PC-3 (cell line): Measurements from ENCODE around the gene CYP19A1. TPM values are rescaled to one million over a fixed set of nuclear protein-coding genes. Genes with fewer than 3 reads are reported as not detected.
"Not testable (repeated sequence)": the region's sequence is repeated elsewhere in the genome, so short reads cannot be mapped to it uniquely, and the experiment has no call there.

ENCODE experiments used
- ATAC-seq: fragments of 200-7000 bp; cut with Tn5 transposase; 2 replicates; pipeline ENCODE4 v1.9.1; 2020; ENCODE audit warnings: mild to moderate bottlenecking, moderate library complexity
- BruUV-seq: library from RNA; stranded (reverse); fragments of 400-500 nt; replicated peaks from 2 replicates; lab custom pipeline; 2021; lab: Mats Ljungman, UMichigan
- CTCF ChIA-PET: fragments of 300-600 bp; sonication (Branson Sonifier 250); formaldehyde crosslinking; loops from one replicate; lab custom pipeline; 2022; ENCODE audit warnings: antibody characterized with exemption; lab: Charles Lee
- POLR2A ChIA-PET: fragments of 300-600 bp; sonication (Branson Sonifier 250); formaldehyde crosslinking; loops from one replicate; lab custom pipeline; 2022; ENCODE audit warnings: antibody characterized with exemption; ENCODE audit not compliant: unreplicated experiment; lab: Charles Lee
- DNase-seq: peaks from one replicate; pipeline ENCODE4 v3.0.0-alpha.2; 2015
- H2AFZ ChIP-seq: fragments of 300-600 bp; sonication (generic); 2 replicates; pipeline ENCODE4 v1.6.0; 2016; ENCODE audit warnings: antibody characterized with exemption, low read length
- H3F3A ChIP-seq: fragments of 300-600 bp; sonication (generic); one replicate; pipeline ENCODE4 v1.6.0; 2017; ENCODE audit warnings: antibody characterized with exemption, low read length, control low read depth, mild to moderate bottlenecking; ENCODE audit not compliant: unreplicated experiment
- H3K27ac ChIP-seq: fragments of 300-600 bp; sonication (generic); 2 replicates; pipeline ENCODE4 v1.5.1; 2016; ENCODE audit warnings: mild to moderate bottlenecking, low read length
- H3K27me3 ChIP-seq: fragments of 300-600 bp; sonication (generic); 2 replicates; pipeline ENCODE4 v1.6.1; 2016; ENCODE audit warnings: low read length, mixed read lengths
- H3K36me3 ChIP-seq: fragments of 300-600 bp; sonication (generic); 2 replicates; pipeline ENCODE4 v1.6.1; 2016; ENCODE audit warnings: low read depth, mixed run types, low read length, mixed read lengths
- H3K4me1 ChIP-seq: fragments of 300-600 bp; sonication (generic); 2 replicates; pipeline ENCODE4 v1.5.1; 2016; ENCODE audit warnings: low read length; ENCODE audit not compliant: insufficient read depth
- H3K4me2 ChIP-seq: fragments of 300-600 bp; sonication (generic); 2 replicates; pipeline ENCODE4 v1.6.0; 2016; ENCODE audit warnings: low read length
- H3K4me3 ChIP-seq: fragments of 300-600 bp; sonication (generic); 2 replicates; pipeline ENCODE4 v1.5.1; 2016; ENCODE audit warnings: mild to moderate bottlenecking, low read length, mixed read lengths
- H3K79me2 ChIP-seq: fragments of 300-600 bp; sonication (generic); 2 replicates; pipeline ENCODE4 v1.6.1; 2017; ENCODE audit warnings: low read length, mixed read lengths
- H3K9ac ChIP-seq: fragments of 300-600 bp; sonication (generic); 2 replicates; pipeline ENCODE4 v1.6.0; 2016; ENCODE audit warnings: mild to moderate bottlenecking, low read length
- H3K9me2 ChIP-seq: fragments of 300-600 bp; sonication (generic); replicated peaks from 2 replicates; pipeline ENCODE4 v1.6.1; 2016; ENCODE audit warnings: mixed run types, low read length, mixed read lengths
- H3K9me3 ChIP-seq: fragments of 300-600 bp; sonication (generic); 2 replicates; pipeline ENCODE4 v1.6.1; 2016; ENCODE audit warnings: low read length, mixed read lengths
- H4K20me1 ChIP-seq: fragments of 300-600 bp; sonication (generic); 2 replicates; pipeline ENCODE4 v1.6.1; 2016; ENCODE audit warnings: low read length, mixed read lengths
- EZH2 ChIP-seq: fragments of 300-600 bp; sonication (generic); IDR thresholded peaks from one replicate; pipeline ENCODE4 v1.6.1; 2017; ENCODE audit warnings: antibody characterized with exemption, mild to moderate bottlenecking, low read length; ENCODE audit not compliant: unreplicated experiment
- EZH2phosphoT487 ChIP-seq: fragments of 300-600 bp; sonication (generic); IDR thresholded peaks from 2 replicates; pipeline ENCODE4 v1.6.1; 2018; ENCODE audit warnings: mild to moderate bottlenecking, antibody characterized with exemption, low read length, borderline replicate concordance
- intact Hi-C: fragments of 100-400 bp; cut with micrococcal nuclease; formaldehyde crosslinking; loops from 2 replicates; pipeline ENCODE4 v1.9.0; 2023
- total RNA-seq: library from RNA; depleted of rRNA; stranded (reverse); fragments of >200 nt; gene quantifications from 2 replicates; pipeline ENCODE4 v1.2.3, GENCODE V29; 2014
- TF ChIP-seq, protein P1 (sequence below): fragments of 300-600 bp; sonication (generic); conservative IDR thresholded peaks from 2 replicates; pipeline ENCODE4 v1.5.1; 2017; ENCODE audit warnings: antibody characterized with exemption, low read depth, mild to moderate bottlenecking, low read length

The CYP19A1 gene
- total RNA-seq, 1 experiment from 2014 or later: not detected

DNA sequence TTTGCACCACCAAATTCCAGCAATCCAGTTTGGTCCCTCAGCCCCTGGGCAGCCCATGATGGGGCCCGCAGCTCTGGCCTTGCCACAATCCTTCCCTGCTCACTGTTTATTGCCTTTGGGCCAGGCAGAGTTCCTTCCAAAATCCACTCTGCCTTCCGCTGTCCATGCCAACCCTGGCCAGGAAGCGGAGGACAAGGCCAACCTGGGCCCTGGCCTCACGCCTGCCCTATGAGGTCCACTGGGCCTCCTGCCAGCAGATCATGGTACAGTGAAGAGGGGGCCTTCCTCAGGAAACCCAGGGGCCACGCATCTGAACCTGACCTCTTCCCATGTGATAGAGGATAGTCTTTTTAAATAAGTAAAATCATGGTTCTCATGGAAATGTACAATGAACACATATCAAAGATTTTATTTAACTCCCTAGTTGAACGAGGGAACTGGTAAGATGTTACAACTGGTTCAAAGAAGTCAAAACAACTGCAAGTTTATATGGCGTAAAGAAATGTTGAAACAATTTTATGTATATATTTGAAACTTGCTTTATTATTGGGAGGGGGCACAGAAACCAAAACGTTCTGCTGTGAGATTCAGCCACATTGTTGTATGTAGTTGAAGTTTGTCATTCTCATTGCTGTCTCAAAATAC lies 147.8 kb downstream of the CYP19A1 start:
- no TSS peak for BruUV-seq
- Histone ChIP-seq H3K36me3 (no peaks in the 10 kb centered on the region; the same call in 1 of the 2 replicates), H3K4me2 (no peak overlapping the region), H3K4me1 (peaks cover 6% of the 10 kb centered on the region; the same call in 1 of the 2 replicates), H3K27ac (no peak overlapping the region), H3K9ac (no peak overlapping the region), H3K27me3 (peaks cover 24% of the 10 kb centered on the region), H4K20me1 (no peaks in the 10 kb centered on the region), H3K4me3 (no peak overlapping the region), H2AFZ (no peak overlapping the region), H3K79me2 (no peaks in the 10 kb centered on the region), H3K9me3 (no peaks in the 10 kb centered on the region), H3K9me2 (no peaks in the 10 kb centered on the region), H3F3A (no peaks in the 10 kb centered on the region)
- intact Hi-C loops: no loop called here
- POLR2A ChIA-PET: no interaction called here
- TF ChIP-seq EZH2phosphoT487 (no peak), EZH2 (no peak)
- TF ChIP-seq, protein P1, sequence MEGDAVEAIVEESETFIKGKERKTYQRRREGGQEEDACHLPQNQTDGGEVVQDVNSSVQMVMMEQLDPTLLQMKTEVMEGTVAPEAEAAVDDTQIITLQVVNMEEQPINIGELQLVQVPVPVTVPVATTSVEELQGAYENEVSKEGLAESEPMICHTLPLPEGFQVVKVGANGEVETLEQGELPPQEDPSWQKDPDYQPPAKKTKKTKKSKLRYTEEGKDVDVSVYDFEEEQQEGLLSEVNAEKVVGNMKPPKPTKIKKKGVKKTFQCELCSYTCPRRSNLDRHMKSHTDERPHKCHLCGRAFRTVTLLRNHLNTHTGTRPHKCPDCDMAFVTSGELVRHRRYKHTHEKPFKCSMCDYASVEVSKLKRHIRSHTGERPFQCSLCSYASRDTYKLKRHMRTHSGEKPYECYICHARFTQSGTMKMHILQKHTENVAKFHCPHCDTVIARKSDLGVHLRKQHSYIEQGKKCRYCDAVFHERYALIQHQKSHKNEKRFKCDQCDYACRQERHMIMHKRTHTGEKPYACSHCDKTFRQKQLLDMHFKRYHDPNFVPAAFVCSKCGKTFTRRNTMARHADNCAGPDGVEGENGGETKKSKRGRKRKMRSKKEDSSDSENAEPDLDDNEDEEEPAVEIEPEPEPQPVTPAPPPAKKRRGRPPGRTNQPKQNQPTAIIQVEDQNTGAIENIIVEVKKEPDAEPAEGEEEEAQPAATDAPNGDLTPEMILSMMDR: no peak
- DNase-seq (no peak), ATAC-seq (no peak)
- CTCF ChIA-PET: no interaction called here

DNA sequence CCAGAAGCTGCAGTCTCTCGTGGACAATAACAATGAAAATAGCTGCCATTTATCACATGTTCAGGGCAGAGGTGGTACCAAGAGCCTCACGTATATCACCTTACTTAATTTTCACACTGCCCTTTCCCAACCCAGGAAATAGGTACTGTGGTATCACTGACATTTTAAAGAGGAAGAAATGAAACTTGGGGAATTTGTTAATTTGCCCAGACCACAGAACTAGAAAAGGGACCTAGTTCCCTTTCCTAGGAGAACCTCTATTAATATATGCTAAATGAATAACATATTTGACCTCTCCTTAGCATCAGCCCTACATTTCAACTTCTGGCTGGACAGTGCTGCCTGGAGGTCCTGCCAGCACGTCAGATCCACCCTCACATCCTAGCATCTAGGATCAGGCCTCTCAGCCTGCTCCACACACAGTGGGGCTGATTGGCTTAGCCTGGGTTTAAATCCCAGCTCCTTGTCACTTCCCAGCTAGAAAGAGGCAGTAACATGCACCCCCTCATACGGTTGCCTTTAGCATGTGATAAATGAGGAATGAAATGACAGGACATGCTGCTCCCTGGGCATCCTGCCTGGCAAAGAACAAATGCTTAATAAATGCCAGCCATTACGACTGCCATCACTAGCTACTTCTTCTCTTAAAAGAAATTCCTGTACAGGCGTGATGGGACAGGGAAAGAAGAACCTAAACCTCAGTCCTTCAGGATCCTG lies 148.6 kb downstream of the CYP19A1 start:
- H2AFZ ChIP-seq: no peak overlapping the region
- no peaks in the 10 kb centered on the region for H3K9me3 ChIP-seq

DNA sequence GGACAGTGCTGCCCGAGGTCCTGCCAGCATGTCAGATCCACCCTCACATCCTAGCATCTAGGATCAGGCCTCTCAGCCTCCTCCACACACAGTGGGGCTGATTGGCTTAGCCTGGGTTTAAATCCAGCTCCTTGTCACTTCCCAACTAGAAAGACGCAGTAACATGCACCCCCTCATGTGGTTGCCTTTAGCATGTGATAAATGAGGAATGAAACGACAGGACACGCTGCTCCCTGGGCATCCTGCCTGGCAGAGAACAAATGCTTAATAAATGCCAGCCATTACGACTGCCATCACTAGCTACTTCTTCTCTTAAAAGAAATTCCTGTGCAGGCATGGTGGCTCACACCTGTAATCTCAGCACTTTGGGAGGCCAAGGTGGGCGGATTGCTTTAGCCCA lies 149.6 kb downstream of the CYP19A1 start:
- BruUV-seq, H3K4me1 ChIP-seq, POLR2A ChIA-PET, H3K79me2 ChIP-seq, DNase-seq, H3K9me3 ChIP-seq, H3F3A ChIP-seq, H3K36me3 ChIP-seq, ATAC-seq, H3K27ac ChIP-seq, H3K4me2 ChIP-seq, H2AFZ ChIP-seq, H3K4me3 ChIP-seq, H4K20me1 ChIP-seq, intact Hi-C loops, H3K9ac ChIP-seq, H3K9me2 ChIP-seq: not testable (repeated sequence)
- CTCF ChIA-PET: interaction anchor here (1.7 kb wide), 1 partner anchor 26 kb away, joined by 8 read pairs; no protein-coding TSS in a partner anchor
- H3K27me3 ChIP-seq: peaks cover 29% of the 10 kb centered on the region

More for the DNA sequence above, 148.6 kb downstream of the CYP19A1 start:
- Histone ChIP-seq H3K9ac (no peak overlapping the region), H4K20me1 (no peaks in the 10 kb centered on the region), H3K27me3 (peaks cover 29% of the 10 kb centered on the region), H3F3A (no peaks in the 10 kb centered on the region), H3K4me1 (peaks cover 6% of the 10 kb centered on the region; the same call in 1 of the 2 replicates), H3K27ac (no peak overlapping the region), H3K36me3 (no peaks in the 10 kb centered on the region; the same call in 1 of the 2 replicates), H3K79me2 (no peaks in the 10 kb centered on the region), H3K9me2 (no peaks in the 10 kb centered on the region), H3K4me2 (no peak overlapping the region), H3K4me3 (no peak overlapping the region)
- no peak for ATAC-seq
- no peak for TF ChIP-seq EZH2phosphoT487
- TF ChIP-seq, protein P1: no peak
- TF ChIP-seq EZH2: no peak
- POLR2A ChIA-PET: no interaction called here
- DNase-seq: no peak
- BruUV-seq: no TSS peak
- intact Hi-C loops: no loop called here
- CTCF ChIA-PET: interaction anchor here (1.7 kb wide), 1 partner anchor 27 kb away, joined by 8 read pairs; no protein-coding TSS in a partner anchor
